ENCODE measurements around the gene FCHSD2.

Gene FCHSD2

DNA sequence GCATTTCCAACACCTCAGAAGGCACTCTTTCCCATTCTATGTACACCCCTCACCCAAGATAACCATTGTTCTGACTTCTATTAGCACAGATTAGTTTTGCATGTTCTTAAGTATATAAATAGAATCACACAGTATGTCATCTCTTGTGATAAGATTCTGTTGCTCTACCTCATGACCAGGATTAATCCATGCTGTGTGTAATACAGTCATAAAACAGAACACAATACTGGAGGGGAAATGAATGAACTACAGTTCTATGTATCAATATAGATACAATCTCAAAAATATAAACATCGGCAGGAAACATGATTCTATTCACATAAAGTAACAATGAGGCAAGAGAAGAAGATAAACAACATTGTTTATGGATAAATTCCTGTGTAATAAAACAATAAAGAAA, 176.4 kb downstream of the FCHSD2 start:
- Mint-ChIP-seq H3K27ac (no peak overlapping the region), H3K27me3 (ENCODE audit: low read depth) (no peaks in the 10 kb centered on the region), H3K4me3 (no peak overlapping the region), H3K36me3 (ENCODE audit: low read depth) (peaks cover 27% of the 10 kb centered on the region), H3K4me1 (ENCODE audit: low read depth) (peaks cover 34% of the 10 kb centered on the region), H3K9me3 (no peaks in the 10 kb centered on the region)

- Mint-ChIP-seq H3K4me3 (no peak overlapping the region), H3K4me1 (ENCODE audit: low read depth) (peaks cover 14% of the 10 kb centered on the region), H3K27ac (no peak overlapping the region), H3K27me3 (ENCODE audit: low read depth) (no peaks in the 10 kb centered on the region), H3K36me3 (ENCODE audit: low read depth) (peaks cover 25% of the 10 kb centered on the region), H3K9me3 (no peaks in the 10 kb centered on the region)
Observed at GRCh38 chr11:72962717-72963116, 179.4 kb downstream of the FCHSD2 start.

GRCh38 chr11:72962084-72962483, 180.0 kb downstream of the FCHSD2 start:
- Mint-ChIP-seq H3K27me3 (ENCODE audit: low read depth) (no peaks in the 10 kb centered on the region), H3K36me3 (ENCODE audit: low read depth) (peaks cover 26% of the 10 kb centered on the region), H3K4me1 (ENCODE audit: low read depth) (peaks cover 14% of the 10 kb centered on the region), H3K4me3 (no peak overlapping the region), H3K9me3 (peaks cover 3% of the 10 kb centered on the region), H3K27ac (no peak overlapping the region)

GRCh38 chr11:72959998-72960731, 182.0 kb downstream of the FCHSD2 start:
- Mint-ChIP-seq H3K4me1 (ENCODE audit: low read depth) (peaks cover 8% of the 10 kb centered on the region), H3K36me3 (ENCODE audit: low read depth) (peaks cover 16% of the 10 kb centered on the region), H3K4me3 (no peak overlapping the region), H3K9me3 (peaks cover 3% of the 10 kb centered on the region), H3K27me3 (ENCODE audit: low read depth) (no peaks in the 10 kb centered on the region), H3K27ac (no peak overlapping the region)

- no peak overlapping the region for H3K4me3 Mint-ChIP-seq
- peaks cover 13% of the 10 kb centered on the region for H3K36me3 Mint-ChIP-seq (ENCODE audit: low read depth)
Observed at GRCh38 chr11:72958791-72959190, 183.3 kb downstream of the FCHSD2 start.

DNA sequence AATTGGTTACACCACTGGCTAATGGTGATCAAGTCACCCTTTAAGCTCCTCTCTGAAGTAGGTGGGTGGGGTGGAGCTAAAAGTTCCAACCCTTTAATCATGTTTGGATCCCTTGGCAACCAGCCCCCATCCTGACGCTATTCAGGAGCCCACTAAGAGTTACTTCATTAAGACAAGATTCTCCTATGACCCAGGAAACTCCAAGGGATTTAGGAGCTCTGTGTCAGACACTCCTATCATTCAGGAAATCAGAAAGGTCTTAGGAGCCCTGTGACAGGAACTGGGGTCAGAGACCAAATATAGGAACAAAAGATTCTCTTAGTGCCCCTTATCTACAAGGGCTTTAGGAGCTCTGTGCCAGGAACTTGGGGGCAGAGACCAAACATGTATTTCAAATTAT, 186.7 kb downstream of the FCHSD2 start:
- no peak overlapping the region for H3K4me3 Mint-ChIP-seq

More at GRCh38 chr11:72958791-72959190, 183.3 kb downstream of the FCHSD2 start:
- Mint-ChIP-seq H3K9me3 (peaks cover 3% of the 10 kb centered on the region), H3K4me1 (ENCODE audit: low read depth) (peaks cover 10% of the 10 kb centered on the region), H3K27me3 (ENCODE audit: low read depth) (no peaks in the 10 kb centered on the region), H3K27ac (no peak overlapping the region)

DNA sequence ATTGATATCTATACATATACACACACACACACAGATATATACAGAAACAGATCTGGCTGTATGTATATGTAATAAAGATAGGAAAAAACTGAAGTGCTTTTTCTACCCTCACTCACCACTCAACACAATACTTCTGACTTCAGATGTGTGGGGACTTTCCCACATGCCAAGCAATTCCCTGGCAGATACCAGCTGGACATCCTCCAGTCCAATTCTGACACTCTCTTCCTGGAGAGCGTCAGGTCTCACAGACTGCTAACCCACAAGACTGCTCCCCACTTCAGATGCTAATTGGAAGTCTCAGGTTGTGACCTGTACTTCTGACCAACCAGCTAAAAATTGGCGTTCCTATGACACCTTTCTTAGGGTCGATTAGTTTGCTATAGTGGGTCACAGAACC, 187.3 kb downstream of the FCHSD2 start:
- Mint-ChIP-seq H3K4me1 (ENCODE audit: low read depth) (peaks cover 10% of the 10 kb centered on the region), H3K4me3 (no peak overlapping the region), H3K9me3 (peaks cover 3% of the 10 kb centered on the region), H3K36me3 (ENCODE audit: low read depth) (peaks cover 15% of the 10 kb centered on the region), H3K27me3 (ENCODE audit: low read depth) (no peaks in the 10 kb centered on the region), H3K27ac (no peak overlapping the region)

More for the DNA sequence above, 186.7 kb downstream of the FCHSD2 start:
- Mint-ChIP-seq H3K36me3 (ENCODE audit: low read depth) (peaks cover 17% of the 10 kb centered on the region), H3K9me3 (peaks cover 3% of the 10 kb centered on the region), H3K27me3 (ENCODE audit: low read depth) (no peaks in the 10 kb centered on the region), H3K27ac (no peak overlapping the region), H3K4me1 (ENCODE audit: low read depth) (peaks cover 10% of the 10 kb centered on the region)

DNA sequence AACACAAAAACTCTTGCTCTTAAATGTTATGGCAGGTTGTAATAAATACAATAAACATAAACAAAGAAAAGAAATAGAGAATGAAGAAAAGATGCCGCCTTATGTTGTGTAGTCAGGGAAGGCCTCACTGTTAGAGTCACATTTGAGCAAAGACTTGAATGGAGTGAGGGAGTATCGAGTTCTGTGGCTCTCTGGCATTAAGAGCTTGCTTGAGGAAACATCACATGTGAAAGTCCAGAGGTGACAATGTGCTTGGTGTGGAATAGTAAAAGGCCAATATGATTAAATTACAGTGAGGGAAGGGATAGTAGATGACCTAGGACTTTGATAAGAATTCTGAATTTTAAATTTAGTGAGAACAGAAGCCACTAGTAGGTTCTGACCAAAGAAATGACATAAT, 188.5 kb downstream of the FCHSD2 start:
- peaks cover 19% of the 10 kb centered on the region for H3K36me3 Mint-ChIP-seq (ENCODE audit: low read depth)
- peaks cover 10% of the 10 kb centered on the region for H3K4me1 Mint-ChIP-seq (ENCODE audit: low read depth)
- no peaks in the 10 kb centered on the region for H3K27me3 Mint-ChIP-seq (ENCODE audit: low read depth)
- H3K27ac Mint-ChIP-seq = no peak overlapping the region
- no peak overlapping the region for H3K4me3 Mint-ChIP-seq
- peaks cover 6% of the 10 kb centered on the region for H3K9me3 Mint-ChIP-seq

GRCh38 chr11:72951888-72952287, 190.2 kb downstream of the FCHSD2 start:
- H3K4me1 Mint-ChIP-seq (ENCODE audit: low read depth) = peaks cover 10% of the 10 kb centered on the region
- no peak overlapping the region for H3K27ac Mint-ChIP-seq
- H3K27me3 Mint-ChIP-seq (ENCODE audit: low read depth) = no peaks in the 10 kb centered on the region
- H3K4me3 Mint-ChIP-seq = no peak overlapping the region
- H3K9me3 Mint-ChIP-seq = peaks cover 3% of the 10 kb centered on the region
- H3K36me3 Mint-ChIP-seq (ENCODE audit: low read depth) = peaks cover 13% of the 10 kb centered on the region

DNA sequence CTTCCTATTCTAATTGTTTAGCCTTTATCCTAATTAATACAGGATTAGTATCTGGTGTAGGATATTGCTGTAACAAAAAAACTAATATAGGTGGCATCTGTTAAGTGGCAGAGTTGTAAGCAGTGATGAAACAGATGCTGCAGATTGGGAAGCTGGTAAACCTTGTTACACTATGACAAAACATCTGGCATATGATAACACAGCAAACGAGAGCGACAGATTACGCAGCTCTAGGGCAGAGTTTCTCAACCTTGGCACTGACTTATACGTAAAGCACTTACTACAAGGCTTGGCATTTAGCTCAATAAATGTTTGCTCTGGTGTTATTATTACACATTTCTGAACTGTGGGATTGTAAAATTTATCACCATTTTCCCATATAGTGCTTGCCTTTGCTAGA, 190.9 kb downstream of the FCHSD2 start:
- Mint-ChIP-seq H3K4me3 (no peak overlapping the region), H3K27ac (no peak overlapping the region), H3K27me3 (ENCODE audit: low read depth) (no peaks in the 10 kb centered on the region), H3K4me1 (ENCODE audit: low read depth) (peaks cover 10% of the 10 kb centered on the region), H3K36me3 (ENCODE audit: low read depth) (peaks cover 13% of the 10 kb centered on the region), H3K9me3 (peaks cover 3% of the 10 kb centered on the region)

DNA sequence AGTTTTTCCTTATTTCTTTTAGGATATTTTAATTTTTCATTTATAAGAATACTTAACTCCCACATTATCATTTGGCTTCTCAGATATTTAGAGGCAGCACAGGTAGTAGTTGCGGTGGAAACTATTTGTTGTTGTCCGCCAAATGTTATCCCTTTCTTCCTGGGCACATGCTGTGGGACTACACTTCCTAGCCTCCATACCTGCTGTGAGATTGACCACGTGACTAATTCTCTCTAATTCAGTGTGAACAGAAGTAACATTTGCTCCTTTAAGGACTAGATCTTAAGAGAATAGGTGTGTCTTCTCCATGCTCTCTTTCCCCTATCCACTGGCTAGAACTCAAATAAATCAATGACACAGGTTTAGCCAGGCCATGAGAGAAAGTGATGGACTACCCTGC, 191.4 kb downstream of the FCHSD2 start:
- Mint-ChIP-seq H3K27me3 (ENCODE audit: low read depth) (no peaks in the 10 kb centered on the region), H3K4me1 (ENCODE audit: low read depth) (peaks cover 6% of the 10 kb centered on the region), H3K9me3 (peaks cover 3% of the 10 kb centered on the region), H3K36me3 (ENCODE audit: low read depth) (peaks cover 13% of the 10 kb centered on the region), H3K27ac (no peak overlapping the region), H3K4me3 (no peak overlapping the region)

GRCh38 chr11:72947229-72947628, 194.9 kb downstream of the FCHSD2 start:
- Mint-ChIP-seq H3K36me3 (ENCODE audit: low read depth) (peaks cover 6% of the 10 kb centered on the region), H3K4me3 (no peak overlapping the region), H3K9me3 (peaks cover 3% of the 10 kb centered on the region), H3K27ac (no peak overlapping the region), H3K27me3 (ENCODE audit: low read depth) (no peaks in the 10 kb centered on the region), H3K4me1 (ENCODE audit: low read depth) (no peaks in the 10 kb centered on the region)

DNA sequence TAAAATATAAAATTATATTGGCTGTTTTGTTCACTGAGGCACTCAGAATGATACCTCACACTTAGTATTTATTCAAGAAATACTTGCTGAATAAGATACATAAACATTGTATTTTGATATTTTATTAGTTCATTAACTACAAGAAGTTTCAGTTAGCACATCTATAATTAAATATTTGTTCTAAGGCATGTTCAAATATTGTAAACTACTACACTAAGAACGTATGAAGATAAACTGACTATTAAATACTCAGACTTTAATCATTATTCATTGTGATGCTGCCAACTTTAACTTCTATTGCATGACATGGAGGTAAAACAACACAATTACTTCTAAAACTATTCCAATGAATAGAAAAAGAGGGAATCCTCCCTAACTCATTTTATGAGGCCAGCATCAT, 198.5 kb downstream of the FCHSD2 start:
- no peak overlapping the region for H3K4me3 Mint-ChIP-seq
- no peaks in the 10 kb centered on the region for H3K27me3 Mint-ChIP-seq (ENCODE audit: low read depth)
- peaks cover 1% of the 10 kb centered on the region for H3K4me1 Mint-ChIP-seq (ENCODE audit: low read depth)
- H3K27ac Mint-ChIP-seq = no peak overlapping the region
- no peaks in the 10 kb centered on the region for H3K9me3 Mint-ChIP-seq
- H3K36me3 Mint-ChIP-seq (ENCODE audit: low read depth) = peaks cover 3% of the 10 kb centered on the region

DNA sequence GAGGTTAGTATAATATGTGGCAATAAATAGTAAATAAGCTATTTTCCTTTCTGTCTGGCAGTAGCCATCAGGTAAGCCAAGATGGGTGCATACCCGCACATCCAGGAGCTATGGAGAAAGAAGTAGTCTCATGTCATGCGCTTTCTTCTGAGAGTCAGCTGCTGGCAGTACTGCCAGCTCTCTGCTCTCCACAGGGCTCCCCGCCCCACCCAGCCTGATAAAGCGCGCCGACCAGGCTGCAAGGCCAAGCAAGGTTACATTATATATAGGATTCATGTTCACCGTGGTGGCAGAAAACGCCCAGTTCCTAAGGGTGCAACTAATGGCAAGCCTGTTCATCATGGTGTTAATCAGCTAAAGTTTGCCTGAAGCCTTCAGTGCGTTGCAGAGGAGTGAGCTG, 201.7 kb downstream of the FCHSD2 start:
- peaks cover 9% of the 10 kb centered on the region for H3K36me3 Mint-ChIP-seq (ENCODE audit: low read depth)
- H3K27ac Mint-ChIP-seq = no peak overlapping the region
- H3K4me3 Mint-ChIP-seq = no peak overlapping the region
- no peaks in the 10 kb centered on the region for H3K9me3 Mint-ChIP-seq
- no peaks in the 10 kb centered on the region for H3K27me3 Mint-ChIP-seq (ENCODE audit: low read depth)
- peaks cover 1% of the 10 kb centered on the region for H3K4me1 Mint-ChIP-seq (ENCODE audit: low read depth)

- peaks cover 10% of the 10 kb centered on the region for H3K36me3 Mint-ChIP-seq (ENCODE audit: low read depth)
- H3K27ac Mint-ChIP-seq = no peak overlapping the region
- no peaks in the 10 kb centered on the region for H3K27me3 Mint-ChIP-seq (ENCODE audit: low read depth)
- H3K9me3 Mint-ChIP-seq = no peaks in the 10 kb centered on the region
- H3K4me1 Mint-ChIP-seq (ENCODE audit: low read depth) = peaks cover 1% of the 10 kb centered on the region
- no peak overlapping the region for H3K4me3 Mint-ChIP-seq
Observed at GRCh38 chr11:72939031-72939430, 203.1 kb downstream of the FCHSD2 start.

All from T-helper 1 cell treated with Interleukin-12 subunit alpha and Interleukin-12 subunit beta and Interleukin-4 antibody, amounts not matched to agents 30 μg/mL and 1 μg/mL, for 36 hours (primary cell).